GM18520 (cell line): ENCODE measurements around the gene NFIA.

Source experiments
- ATAC-seq: cut with Tn5 transposase; IDR thresholded peaks from one replicate; pipeline ENCODE4 v1.9.1; 2021; ENCODE audit not compliant: unreplicated experiment

NFIA gene

DNA sequence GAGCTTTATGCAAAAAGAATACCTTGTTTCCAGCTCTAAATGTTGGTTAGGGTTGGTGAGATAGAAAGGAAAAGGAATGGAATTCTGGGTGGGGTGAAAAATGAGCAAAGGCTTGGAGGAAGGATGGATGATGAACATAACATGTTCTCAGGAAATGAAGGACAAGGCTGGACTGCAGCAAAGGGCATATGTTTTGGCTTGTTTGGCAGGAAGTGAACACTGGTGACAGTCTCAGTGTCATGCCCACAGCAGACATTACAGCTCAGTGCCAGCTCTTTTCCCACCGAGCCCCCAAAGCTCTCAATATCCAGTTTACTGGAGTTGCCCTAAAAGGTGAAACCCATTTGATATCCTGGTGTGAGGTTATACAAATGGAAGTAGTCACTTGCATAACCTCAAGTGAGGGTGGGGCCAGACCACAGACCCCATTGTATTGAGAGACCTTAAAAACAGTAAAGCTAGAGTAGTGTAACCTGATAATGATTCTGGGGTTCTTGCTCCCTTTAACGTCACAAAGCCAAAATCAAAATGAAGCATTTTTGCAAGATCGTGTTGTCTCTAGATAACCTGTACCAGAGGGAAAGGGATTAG lies 270.6 kb downstream of the NFIA start:
- no peak for ATAC-seq

DNA sequence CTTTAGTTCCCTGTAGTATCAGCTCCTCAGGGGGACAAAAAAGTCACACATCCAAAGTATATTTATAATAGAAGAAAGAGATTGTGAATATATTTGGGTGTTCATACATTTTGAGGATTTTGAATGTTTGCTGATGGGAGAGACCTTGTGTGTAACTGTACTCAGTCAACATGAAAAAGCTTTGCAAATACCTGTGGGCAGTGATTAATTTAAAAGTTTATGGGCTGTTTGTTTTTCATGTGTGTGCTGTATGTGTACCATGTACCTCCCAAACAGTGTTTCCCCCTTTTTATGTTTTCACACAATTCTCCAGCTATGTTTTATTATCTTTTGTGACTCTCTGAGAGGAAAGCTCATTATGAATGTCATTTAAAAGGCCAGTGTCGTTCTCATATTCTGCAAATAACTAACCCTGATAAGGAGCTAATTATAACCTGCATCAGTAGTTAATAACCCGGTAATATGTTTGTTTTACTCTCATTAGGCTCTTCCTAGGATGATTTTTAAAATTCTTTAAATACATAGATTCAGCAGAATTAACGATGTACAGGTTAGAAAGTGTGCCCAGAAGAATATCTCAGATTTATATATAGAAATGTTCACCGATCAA lies 271.5 kb downstream of the NFIA start:
- ATAC-seq, result no peak

DNA sequence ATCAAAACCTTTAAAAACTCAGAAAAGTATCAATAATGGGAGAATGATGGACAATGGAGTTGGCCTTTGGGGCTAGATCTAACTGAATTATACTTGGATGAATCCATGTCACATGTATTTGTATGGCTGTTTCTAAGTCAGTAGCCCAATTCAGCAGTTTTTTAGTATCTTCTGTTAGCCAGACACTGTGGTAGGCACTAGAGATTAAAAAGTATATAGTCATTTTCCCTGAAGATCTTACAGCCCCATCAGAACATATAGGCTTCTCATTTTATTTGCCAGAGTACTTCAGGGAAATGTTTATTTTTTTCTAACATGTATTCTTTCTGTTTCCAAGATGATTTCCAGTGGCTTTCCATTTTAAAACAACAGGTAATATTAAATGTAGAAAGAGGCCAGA lies 273.7 kb downstream of the NFIA start:
- ATAC-seq, result no peak

DNA sequence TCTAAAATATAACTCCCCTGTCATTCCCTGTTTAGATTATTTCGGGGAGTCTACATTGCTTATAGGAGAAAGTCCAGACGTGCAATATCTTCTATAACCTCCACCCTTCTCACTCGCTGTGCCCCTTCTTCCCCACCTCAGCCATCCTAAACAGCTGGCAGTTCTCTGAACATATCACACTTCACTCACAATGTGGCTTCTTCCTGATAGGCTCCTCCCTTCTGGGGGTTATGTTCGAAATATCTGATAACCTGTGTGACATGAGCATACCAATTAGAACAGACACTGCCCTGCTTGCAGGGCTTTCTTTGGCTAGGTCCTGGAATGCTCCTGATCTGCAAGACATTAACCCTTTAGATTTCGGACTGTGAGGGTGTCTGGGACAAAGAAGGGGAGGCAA lies 274.6 kb downstream of the NFIA start:
- no peak for ATAC-seq

DNA sequence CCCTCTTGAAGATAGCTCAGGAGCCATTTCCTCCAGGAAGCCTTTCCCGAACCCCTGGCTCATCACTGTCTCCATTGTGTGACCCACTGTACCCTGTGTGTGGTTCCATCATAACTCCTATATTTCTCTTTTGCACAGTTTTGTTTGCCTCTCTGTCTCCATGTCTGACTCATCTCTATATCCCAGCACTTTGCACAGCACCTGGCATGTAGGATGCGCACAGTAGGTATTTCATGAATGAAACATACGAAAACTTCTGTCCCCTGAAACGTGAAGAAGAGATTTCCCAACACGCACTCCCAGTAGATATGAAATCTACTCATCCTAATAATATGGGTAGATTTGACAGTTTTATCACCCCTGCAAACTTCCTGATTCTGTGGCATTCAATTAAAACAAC lies 275.2 kb downstream of the NFIA start:
- ATAC-seq, result no peak

DNA sequence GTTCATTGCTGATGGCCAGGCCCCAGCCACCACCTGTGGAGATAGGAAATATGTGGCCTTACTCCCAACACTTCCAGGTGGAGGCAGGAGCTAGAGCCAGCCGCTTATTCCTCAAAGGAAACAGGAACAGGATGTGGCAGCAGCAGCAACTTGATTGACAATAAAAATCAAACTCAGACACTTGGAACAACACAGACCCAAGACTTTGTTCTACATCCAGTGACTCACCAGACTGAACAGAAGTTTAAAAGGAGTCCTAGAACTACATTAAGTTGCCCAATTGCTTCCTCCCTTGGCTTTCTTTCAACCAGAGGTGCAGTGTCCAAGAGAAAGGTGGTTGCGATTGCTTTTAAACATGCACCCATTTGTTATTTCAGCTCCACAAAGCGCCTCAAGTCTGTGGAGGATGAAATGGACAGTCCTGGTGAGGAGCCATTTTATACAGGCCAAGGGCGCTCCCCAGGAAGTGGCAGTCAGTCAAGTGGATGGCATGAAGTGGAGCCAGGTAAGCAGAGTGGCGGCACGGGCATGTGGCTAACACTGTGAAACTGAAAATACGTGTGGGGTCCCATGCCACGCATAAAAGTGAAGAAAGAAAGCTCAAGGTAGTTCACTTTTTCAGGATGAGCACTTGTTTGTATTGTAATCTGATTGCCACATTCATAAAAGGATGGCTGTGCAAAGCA lies 276.6 kb downstream of the NFIA start:
- ATAC-seq, result no peak

DNA sequence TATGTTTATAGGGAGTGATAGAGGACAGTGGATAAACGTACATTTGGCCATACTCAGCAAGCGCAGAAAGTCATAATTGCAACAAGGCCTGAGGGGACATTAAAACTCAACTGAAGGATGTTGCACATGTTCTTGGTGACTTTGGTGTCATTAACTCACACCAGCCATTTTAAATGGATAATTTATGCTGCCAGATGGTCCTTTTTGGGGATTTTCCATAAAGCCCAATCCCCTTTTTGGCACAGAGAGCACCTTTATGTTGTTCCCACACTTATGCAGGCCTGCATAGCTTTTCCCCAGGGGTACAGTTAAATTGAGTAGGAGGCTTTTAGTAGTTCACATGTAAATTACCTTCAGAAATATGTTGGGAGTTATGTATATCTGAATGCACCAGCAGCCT lies 279.6 kb downstream of the NFIA start:
- no peak for ATAC-seq

DNA sequence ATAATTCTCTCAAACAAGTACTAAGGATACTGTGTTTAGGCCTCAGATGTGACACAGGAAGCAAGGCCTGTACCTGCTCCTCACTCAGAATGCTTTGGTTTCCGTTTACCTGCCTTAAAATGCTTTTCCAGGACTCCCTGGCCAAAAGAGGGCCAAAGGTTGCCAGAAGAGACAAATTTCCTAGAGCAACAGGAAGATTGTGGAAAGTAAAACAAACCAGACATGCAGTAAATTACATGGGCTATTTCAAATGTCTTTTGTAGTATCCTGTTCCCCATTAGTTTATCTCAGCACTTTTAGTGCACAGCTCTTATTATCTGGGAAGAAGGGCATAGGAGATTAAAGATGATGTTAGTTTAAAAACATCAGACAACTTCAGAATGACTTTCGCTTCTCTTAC lies 280.0 kb downstream of the NFIA start:
- ATAC-seq, result no peak

DNA sequence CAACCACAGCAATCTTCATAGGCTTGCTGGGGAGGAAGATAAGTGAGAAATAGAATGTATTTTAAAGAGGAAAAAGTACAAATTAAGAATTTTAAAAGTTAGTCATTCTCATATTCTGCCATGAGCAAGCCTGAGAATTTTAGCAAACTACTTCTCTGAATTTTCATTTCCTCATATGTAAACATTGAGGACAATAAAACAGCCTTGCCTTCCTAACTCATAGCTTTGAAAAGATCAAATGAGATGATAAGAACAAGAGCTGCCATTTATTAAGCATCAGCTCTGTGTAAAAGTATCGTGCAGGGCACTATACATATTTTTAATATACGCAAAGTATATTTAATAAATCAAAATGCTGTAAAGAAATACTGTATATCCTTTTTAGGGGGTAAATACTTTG lies 286.0 kb downstream of the NFIA start:
- ATAC-seq, result no peak

DNA sequence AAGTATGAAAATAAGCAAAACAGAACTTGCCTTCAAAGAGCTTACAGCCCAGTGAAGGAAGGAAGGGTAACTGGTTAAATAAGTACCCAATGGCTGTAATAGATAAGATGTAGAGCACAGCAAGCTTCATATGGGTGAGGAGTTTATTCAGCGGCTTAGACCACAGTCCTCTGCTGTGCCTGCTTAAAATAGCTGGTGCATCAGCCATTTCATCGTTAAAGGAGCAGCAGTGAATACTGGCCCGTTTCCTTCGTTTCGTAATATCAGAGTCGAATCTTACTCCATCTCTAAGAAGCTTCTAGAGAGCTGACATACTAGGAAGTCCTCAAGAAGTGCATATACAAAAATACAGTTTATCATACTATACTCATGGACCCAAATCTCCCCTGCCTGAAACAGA lies 286.5 kb downstream of the NFIA start:
- no peak for ATAC-seq

DNA sequence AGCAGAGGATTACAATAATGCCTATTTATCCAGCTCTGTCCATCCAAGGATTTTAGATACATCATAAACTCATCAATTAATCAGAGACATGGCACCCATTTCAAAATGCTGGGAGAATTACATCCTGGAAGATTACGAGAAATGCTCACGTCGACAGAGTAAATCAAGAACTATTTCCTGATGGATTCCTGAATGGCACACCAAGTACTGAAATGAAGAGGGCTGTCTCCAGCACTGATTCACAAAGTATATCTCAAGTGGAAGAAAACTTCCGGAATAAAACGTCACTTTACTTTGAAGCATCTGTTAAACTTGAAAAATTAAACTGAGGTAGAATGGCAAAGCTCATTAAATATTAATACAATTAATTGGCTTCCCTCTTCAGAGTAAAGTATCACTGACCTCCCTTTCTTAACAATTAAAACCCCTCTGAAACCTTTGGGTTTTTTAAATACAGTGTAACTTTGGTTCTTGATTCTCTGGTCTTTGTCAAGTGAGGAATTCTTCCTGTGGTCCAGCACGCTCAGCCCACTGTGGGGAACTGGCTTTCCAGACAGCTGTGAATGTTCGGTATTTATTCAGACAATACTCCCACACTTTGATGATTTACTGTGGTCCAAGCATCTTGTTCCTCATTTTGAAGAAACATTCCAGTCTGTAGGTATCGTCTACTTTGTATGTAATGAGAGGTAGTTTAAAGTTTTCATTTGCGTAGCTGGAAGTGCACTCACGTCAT lies 288.0 kb downstream of the NFIA start:
- no peak for ATAC-seq

DNA sequence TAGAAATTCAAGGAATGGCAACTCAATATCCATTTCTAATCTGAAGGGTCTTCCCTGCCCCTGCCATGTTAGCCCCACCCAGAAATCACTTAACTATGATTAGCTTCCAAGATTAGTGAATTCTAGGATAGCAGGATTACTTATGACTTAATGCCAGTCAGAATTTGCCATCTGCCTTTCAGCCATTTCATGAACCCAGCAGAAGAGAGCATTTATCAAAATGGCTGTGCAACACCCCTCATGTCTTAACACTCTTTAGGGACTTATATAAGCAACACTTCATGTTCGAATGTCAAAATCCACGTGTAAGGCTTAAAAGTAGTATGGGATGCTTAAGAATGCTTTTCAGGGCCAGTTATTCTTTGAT lies 288.5 kb downstream of the NFIA start:
- ATAC-seq, result no peak

DNA sequence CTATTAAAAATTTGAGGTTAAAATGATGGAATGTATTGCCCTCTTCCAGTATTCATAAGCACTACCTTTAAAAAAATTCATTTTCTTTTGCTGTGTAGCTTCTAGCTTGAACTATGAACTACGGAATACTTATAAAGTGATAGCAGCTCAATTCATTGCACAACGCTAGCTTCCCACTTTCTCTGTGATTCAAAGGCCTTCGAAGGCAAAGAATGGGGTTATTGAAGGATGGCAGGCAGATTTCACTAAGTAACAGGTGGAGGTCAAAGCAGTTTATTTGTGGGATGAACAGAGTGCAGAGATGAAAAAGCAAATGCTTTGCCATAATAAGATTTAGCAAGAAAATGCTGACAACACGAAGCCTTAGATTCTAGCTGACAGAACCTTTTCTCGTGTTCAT lies 290.6 kb downstream of the NFIA start:
- no peak for ATAC-seq

DNA sequence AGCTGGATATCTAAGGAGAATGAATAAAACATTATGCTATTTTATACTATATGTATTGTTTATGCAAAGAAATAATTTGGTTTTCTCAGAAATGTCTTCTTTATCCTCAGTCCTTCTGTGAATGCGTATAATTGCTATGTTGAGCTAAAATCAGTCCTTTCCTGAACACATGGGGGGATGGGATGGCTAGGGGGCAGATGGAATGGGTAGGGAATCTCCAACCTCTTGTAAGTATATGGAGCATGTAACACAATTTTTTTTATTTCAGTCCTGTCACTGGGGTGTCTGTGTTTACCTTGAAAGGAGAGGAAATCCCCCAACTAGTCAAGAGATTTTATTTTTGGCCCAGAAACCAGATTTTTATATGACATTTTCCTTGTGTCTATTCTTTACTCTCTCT lies 291.8 kb downstream of the NFIA start:
- no peak for ATAC-seq

DNA sequence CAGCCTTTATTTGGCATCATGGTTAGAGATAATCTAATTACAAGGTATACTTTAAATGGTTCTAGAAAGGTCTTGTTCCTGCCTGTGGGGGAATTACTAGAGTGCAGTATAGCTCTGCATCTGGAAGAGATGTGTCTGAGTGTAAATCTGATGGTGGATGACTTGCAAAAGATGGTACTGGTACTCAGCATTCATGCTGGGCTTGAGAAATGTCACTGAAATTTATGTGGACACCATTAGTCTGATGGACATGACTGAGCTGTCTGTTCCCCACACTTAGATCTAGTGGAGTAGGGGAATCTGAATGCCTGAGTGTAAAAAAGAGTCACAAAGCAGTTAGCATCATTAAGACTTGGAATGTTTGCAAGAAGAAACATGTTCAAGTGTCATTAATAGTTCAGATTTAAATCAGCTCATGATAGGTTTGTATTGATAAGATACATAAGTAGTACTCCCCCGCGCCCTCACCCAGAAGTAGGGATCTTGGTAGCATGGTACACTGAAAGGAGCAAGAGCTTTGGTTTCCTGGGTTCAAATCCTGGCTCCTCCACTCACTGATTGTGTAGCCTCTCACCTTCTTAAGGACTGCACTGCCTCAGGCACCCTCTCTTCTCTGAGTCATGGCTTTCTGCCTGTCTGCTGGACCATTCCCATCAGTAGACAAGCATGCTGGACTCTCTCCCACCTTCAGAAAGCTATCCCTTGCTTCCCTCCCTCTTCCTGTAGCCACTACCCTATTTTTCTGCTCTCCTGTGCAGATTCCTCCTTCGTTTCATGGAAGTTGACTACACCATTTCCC lies 292.9 kb downstream of the NFIA start:
- ATAC-seq, result no peak

DNA sequence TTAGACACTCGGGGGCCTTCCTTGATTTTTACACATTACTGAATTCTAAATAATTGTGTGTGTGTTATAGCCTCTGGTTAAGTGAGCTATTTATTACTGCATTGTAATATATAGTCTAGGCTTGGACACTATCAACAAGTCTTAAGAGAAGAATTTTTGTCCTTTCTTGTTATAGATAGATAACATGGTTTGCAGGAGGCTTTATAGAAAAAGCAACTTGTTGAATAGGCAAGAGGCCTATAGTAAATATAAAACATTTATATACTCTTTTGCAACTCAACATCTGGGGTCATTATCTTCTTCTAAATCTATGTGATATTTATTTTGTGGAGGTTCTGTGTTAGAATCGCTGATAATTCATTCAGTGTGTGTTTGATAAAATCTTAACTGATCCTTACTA lies 293.8 kb downstream of the NFIA start:
- ATAC-seq, result no peak

DNA sequence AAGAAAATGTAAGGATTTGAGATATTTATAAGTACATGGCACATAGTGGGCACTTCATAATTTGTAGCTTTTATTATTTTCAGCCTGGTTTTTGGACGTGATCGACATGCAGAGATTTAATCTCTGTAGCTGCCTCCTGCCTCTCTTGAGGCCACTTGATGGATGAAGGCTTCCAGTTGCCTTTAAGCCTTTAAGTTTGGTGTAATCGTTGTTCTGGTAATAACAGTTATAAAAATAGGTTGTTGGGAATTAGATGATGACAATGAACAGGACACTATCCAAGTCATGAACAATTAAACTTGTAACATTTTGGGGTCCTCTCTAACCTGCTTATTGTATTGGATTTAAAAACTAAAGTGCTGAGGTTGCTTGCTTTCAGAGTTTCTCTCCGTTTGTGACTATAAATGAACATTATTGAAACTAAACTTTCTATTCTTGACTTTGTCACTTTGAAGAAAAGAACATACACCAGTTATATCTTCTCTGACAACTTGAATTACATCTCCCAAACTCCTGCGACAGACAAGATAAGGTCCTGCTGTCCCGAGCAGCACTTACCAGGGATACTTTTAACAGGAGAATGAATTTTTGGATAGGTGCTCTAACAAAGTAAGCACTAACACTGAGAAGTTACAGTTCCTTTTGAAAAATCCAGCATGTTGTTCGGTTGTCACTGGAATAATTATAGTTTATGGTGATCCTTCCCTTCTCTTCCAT lies 295.0 kb downstream of the NFIA start:
- ATAC-seq, result no peak

DNA sequence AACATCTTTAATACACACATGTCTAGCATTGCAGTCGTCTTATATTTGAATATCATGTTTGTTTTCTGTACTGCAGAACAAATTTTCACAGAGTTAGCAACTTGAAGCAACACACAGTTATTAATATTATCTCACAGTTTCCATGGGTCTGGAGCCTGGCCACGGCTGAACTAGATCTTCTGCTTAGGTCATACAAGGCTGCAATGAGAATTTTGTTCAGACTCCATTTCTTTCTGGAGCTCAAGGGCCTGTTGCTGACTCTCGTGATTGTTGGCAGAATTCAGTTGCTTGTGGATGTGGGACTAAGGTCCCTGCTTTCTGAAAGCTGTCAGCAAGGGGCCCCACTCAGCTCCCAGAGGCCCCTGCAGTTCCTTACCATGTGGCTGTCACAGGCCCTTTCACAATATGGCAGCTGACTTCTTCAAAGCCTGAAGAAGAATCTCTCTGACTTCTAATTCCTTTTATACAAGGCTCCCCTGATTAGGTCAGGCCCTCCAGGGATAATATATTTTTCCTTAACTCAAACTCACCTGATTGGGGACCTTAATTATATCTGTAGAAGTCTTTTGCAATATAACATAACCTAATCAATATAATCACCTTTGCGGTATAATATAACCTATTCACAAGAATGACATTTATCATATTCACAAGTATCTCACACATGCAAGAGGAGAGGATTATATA lies 296.3 kb downstream of the NFIA start:
- no peak for ATAC-seq

DNA sequence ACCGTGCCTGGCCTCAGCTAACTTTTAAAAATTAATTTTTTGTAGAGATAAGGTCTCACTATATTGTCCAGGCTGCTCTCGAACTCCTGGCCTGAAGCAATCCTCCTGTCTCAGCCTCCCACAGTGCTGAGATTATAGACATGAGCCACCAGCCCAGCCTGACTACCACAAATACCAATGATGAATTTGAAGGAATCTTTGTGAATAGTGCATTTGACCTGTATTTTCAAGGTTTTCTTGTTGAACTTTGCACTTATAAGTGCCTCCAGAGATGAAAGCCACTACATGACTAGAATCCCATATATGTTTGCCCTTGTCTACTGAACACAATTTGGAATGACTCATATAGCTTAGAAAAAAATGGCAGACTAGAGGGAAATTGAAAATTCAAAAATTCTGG lies 297.3 kb downstream of the NFIA start:
- no peak for ATAC-seq

DNA sequence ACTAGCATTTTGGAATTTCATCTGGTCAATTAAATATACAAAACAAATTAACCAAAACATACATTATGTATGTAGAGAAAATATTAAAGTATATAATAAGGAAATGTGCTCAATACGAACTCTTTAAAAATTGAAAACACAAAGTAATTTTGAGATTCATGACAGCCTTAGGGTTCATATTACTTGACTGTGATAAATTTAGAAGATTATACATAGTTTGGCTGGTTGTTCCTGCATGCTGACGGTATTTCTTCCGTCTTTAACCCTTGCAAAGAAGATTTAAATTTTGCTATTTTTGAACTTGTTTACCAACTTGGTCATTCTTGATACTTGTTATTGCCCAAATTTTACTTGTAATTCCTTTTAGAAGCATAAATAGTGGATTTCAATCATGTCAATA lies 298.2 kb downstream of the NFIA start:
- no peak for ATAC-seq
